GM18520 (cell line): ENCODE data around the gene GTF2B.
"Not testable (repeated sequence)": the region's sequence is repeated elsewhere in the genome, so short reads cannot be mapped to it uniquely, and the experiment has no call there.

Source experiments
- ATAC-seq: cut with Tn5 transposase; IDR thresholded peaks from one replicate; pipeline ENCODE4 v1.9.1; 2021; ENCODE audit not compliant: unreplicated experiment

The GTF2B gene

GRCh38 chr1:88885933-88886332 is 5.4 kb downstream of the GTF2B start:
- ATAC-seq = no peak

- no peak for ATAC-seq
Observed at GRCh38 chr1:88883156-88883555, 8.2 kb downstream of the GTF2B start.

- not testable (repeated sequence) for ATAC-seq
Observed at GRCh38 chr1:88880717-88881116, 10.7 kb downstream of the GTF2B start.

GRCh38 chr1:88878731-88879130 is 12.6 kb downstream of the GTF2B start:
- ATAC-seq = no peak

- no peak for ATAC-seq
Observed at GRCh38 chr1:88877911-88878310, 13.5 kb downstream of the GTF2B start.

- no peak for ATAC-seq
Observed at GRCh38 chr1:88877382-88877825, 14.0 kb downstream of the GTF2B start.

GRCh38 chr1:88876573-88877365 is 14.6 kb downstream of the GTF2B start:
- ATAC-seq = no peak

GRCh38 chr1:88875595-88875994 is 15.8 kb downstream of the GTF2B start:
- ATAC-seq = no peak

GRCh38 chr1:88873737-88874349 is 17.5 kb downstream of the GTF2B start:
- ATAC-seq = no peak

GRCh38 chr1:88869644-88870043 is 21.7 kb downstream of the GTF2B start:
- not testable (repeated sequence) for ATAC-seq

GRCh38 chr1:88867743-88868521 is 23.4 kb downstream of the GTF2B start:
- no peak for ATAC-seq

- no peak for ATAC-seq
Observed at GRCh38 chr1:88851303-88852063, 39.9 kb downstream of the GTF2B start.

GRCh38 chr1:88847643-88848042 is 43.7 kb downstream of the GTF2B start:
- no peak for ATAC-seq

GRCh38 chr1:88825721-88826120 is 65.6 kb downstream of the GTF2B start:
- no peak for ATAC-seq

GRCh38 chr1:88819642-88820041 is 71.7 kb downstream of the GTF2B start:
- ATAC-seq = not testable (repeated sequence)

GRCh38 chr1:88813471-88813870 is 77.9 kb downstream of the GTF2B start:
- ATAC-seq = no peak

GRCh38 chr1:88812366-88812765 is 79.0 kb downstream of the GTF2B start:
- no peak for ATAC-seq

GRCh38 chr1:88803444-88803843 is 87.9 kb downstream of the GTF2B start:
- ATAC-seq = no peak

GRCh38 chr1:88802950-88803349 is 88.4 kb downstream of the GTF2B start:
- no peak for ATAC-seq
